ENCODE data around the gene MRPL24. TPM values are rescaled to one million over a fixed set of nuclear protein-coding genes. Genes with fewer than 3 reads are reported as not detected.

MRPL24 gene
- total and polyA plus RNA-seq, 2 of the 13 experiments (the other 11 are each of a cell fraction or from before 2014, with no cell fraction given), result 38.1 to 42.9 TPM

DNA sequence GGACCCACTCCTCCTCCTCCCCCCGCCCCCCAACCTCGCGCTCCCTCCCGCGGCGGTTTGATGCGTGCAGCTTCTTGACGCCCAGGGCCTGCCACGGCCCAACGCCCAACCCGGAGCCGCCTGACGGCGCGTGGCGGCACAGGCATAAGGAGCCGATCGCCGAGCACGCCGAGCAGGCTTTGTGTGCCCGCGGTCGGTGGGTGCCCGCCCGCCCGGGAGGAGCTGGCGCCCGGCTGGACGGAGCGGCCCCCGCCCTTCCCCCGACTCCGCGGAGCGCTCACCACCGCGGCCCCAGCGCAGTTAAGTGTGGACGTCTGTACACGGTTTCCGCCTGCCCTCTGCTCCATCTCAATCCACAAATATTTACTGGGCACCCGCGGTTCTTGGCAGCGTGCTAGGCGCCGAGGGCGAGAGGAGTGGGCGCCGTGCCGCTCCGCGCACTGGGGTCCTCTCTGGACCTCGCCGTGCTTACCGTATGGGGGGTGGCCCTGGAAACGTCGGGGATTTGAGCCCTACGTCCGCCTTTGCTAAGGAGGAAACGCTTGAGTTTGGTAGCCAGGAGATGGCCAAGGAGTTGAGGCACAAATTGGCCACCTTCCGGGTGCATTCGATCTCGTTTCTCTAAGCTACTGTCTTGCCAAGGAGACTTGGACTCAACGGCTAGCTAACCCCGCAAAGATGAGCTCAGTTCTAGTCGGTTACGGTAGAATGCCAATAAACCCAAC, 11.0 kb upstream of the MRPL24 start (continued):
- peak in 1 of 2 experiments; percentile 67; a peak in 2 of 4 replicates for TF ChIP-seq POLR2A (IDR thresholded peaks at IDR 0.05; ENCODE audit: insufficient read depth in 1 of 2, low read depth in 2 of 2, low read length in 2 of 2)
- TF ChIP-seq, protein P1, sequence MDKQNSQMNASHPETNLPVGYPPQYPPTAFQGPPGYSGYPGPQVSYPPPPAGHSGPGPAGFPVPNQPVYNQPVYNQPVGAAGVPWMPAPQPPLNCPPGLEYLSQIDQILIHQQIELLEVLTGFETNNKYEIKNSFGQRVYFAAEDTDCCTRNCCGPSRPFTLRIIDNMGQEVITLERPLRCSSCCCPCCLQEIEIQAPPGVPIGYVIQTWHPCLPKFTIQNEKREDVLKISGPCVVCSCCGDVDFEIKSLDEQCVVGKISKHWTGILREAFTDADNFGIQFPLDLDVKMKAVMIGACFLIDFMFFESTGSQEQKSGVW (CRISPR knock-in tag; IDR thresholded peaks at IDR 0.05; ENCODE audit: borderline replicate concordance), result no peak
- TF ChIP-seq, protein P2, sequence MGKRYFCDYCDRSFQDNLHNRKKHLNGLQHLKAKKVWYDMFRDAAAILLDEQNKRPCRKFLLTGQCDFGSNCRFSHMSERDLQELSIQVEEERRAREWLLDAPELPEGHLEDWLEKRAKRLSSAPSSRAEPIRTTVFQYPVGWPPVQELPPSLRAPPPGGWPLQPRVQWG (CRISPR knock-in tag; IDR thresholded peaks at IDR 0.05; ENCODE audit: borderline replicate concordance, low read depth), result no peak
- peak in 1 of 2 experiments; percentile 41; a peak in 2 of 4 replicates for TF ChIP-seq KLF16 (CRISPR knock-in tag; IDR thresholded peaks at IDR 0.05)
- no peak for TF ChIP-seq ZNF235 (CRISPR knock-in tag; IDR thresholded peaks at IDR 0.05; ENCODE audit: borderline replicate concordance)
- peak; percentile 53; the same call in 1 of the 2 replicates for TF ChIP-seq ZNF431 (CRISPR knock-in tag; IDR thresholded peaks at IDR 0.05; ENCODE audit: borderline replicate concordance, low read depth)
- TF ChIP-seq, protein P3, sequence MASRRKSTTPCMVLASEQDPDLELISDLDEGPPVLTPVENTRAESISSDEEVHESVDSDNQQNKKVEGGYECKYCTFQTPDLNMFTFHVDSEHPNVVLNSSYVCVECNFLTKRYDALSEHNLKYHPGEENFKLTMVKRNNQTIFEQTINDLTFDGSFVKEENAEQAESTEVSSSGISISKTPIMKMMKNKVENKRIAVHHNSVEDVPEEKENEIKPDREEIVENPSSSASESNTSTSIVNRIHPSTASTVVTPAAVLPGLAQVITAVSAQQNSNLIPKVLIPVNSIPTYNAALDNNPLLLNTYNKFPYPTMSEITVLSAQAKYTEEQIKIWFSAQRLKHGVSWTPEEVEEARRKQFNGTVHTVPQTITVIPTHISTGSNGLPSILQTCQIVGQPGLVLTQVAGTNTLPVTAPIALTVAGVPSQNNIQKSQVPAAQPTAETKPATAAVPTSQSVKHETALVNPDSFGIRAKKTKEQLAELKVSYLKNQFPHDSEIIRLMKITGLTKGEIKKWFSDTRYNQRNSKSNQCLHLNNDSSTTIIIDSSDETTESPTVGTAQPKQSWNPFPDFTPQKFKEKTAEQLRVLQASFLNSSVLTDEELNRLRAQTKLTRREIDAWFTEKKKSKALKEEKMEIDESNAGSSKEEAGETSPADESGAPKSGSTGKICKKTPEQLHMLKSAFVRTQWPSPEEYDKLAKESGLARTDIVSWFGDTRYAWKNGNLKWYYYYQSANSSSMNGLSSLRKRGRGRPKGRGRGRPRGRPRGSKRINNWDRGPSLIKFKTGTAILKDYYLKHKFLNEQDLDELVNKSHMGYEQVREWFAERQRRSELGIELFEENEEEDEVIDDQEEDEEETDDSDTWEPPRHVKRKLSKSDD (CRISPR knock-in tag; IDR thresholded peaks at IDR 0.05; ENCODE audit: low read depth), result no peak
- no peak for TF ChIP-seq IKZF1 (IDR thresholded peaks at IDR 0.05)
- peak; percentile 51; the same call in 1 of the 2 replicates for TF ChIP-seq JUNB (CRISPR knock-in tag; IDR thresholded peaks at IDR 0.05; ENCODE audit: borderline replicate concordance)
- no peak for TF ChIP-seq PTBP1 (IDR thresholded peaks at IDR 0.05; ENCODE audit: low read depth, low read length, poor library complexity, severe bottlenecking)
- TF ChIP-seq NCOA1 (CRISPR knock-in tag; IDR thresholded peaks at IDR 0.05), result 0 out of 2 replicates have a peak, but pooled peaks have one; percentile 39
- TF ChIP-seq ELF1 (CRISPR knock-in tag; IDR thresholded peaks at IDR 0.05), result 0 out of 2 replicates have a peak, but pooled peaks have one; percentile 43
- no peak for TF ChIP-seq ZNF292 (CRISPR knock-in tag; IDR thresholded peaks at IDR 0.05; ENCODE audit: borderline replicate concordance, low read depth)
- no peak for TF ChIP-seq ZNF326 (CRISPR knock-in tag; IDR thresholded peaks at IDR 0.05; ENCODE audit: borderline replicate concordance)
- no peak for TF ChIP-seq BORCS8-MEF2B (CRISPR knock-in tag; IDR thresholded peaks at IDR 0.05)
- TF ChIP-seq ZNF614 (CRISPR knock-in tag; IDR thresholded peaks at IDR 0.05; ENCODE audit: borderline replicate concordance), result no peak; the same call in 1 of the 2 replicates
- TF ChIP-seq REL (CRISPR knock-in tag; conservative IDR thresholded peaks at IDR 0.05), result peak; percentile 81
- TF ChIP-seq ZNF354B (CRISPR knock-in tag; IDR thresholded peaks at IDR 0.05), result no peak
- no peak for TF ChIP-seq SNAI1 (CRISPR knock-in tag; IDR thresholded peaks at IDR 0.05; ENCODE audit: borderline replicate concordance)
- TF ChIP-seq, protein P4, sequence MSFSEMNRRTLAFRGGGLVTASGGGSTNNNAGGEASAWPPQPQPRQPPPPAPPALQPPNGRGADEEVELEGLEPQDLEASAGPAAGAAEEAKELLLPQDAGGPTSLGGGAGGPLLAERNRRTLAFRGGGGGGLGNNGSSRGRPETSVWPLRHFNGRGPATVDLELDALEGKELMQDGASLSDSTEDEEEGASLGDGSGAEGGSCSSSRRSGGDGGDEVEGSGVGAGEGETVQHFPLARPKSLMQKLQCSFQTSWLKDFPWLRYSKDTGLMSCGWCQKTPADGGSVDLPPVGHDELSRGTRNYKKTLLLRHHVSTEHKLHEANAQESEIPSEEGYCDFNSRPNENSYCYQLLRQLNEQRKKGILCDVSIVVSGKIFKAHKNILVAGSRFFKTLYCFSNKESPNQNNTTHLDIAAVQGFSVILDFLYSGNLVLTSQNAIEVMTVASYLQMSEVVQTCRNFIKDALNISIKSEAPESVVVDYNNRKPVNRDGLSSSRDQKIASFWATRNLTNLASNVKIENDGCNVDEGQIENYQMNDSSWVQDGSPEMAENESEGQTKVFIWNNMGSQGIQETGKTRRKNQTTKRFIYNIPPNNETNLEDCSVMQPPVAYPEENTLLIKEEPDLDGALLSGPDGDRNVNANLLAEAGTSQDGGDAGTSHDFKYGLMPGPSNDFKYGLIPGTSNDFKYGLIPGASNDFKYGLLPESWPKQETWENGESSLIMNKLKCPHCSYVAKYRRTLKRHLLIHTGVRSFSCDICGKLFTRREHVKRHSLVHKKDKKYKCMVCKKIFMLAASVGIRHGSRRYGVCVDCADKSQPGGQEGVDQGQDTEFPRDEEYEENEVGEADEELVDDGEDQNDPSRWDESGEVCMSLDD (CRISPR knock-in tag; IDR thresholded peaks at IDR 0.05; ENCODE audit: borderline replicate concordance), result no peak
- TF ChIP-seq ZBTB7B (CRISPR knock-in tag; IDR thresholded peaks at IDR 0.05), result peak; percentile 64; the same call in 1 of the 2 replicates
- no peak for TF ChIP-seq ZBTB21 (CRISPR knock-in tag; IDR thresholded peaks at IDR 0.05)
- peak; percentile 42; the same call in 1 of the 2 replicates for TF ChIP-seq CHCHD3 (CRISPR knock-in tag; IDR thresholded peaks at IDR 0.05)
- TF ChIP-seq ZNF274 (CRISPR knock-in tag; IDR thresholded peaks at IDR 0.05), result no peak

Measured in HepG2 (cell line).